Measurements from ENCODE around the gene ANGEL2.
"Not testable (repeated sequence)": the region's sequence is repeated elsewhere in the genome, so short reads cannot be mapped to it uniquely, and the experiment has no call there.

The ANGEL2 gene

DNA sequence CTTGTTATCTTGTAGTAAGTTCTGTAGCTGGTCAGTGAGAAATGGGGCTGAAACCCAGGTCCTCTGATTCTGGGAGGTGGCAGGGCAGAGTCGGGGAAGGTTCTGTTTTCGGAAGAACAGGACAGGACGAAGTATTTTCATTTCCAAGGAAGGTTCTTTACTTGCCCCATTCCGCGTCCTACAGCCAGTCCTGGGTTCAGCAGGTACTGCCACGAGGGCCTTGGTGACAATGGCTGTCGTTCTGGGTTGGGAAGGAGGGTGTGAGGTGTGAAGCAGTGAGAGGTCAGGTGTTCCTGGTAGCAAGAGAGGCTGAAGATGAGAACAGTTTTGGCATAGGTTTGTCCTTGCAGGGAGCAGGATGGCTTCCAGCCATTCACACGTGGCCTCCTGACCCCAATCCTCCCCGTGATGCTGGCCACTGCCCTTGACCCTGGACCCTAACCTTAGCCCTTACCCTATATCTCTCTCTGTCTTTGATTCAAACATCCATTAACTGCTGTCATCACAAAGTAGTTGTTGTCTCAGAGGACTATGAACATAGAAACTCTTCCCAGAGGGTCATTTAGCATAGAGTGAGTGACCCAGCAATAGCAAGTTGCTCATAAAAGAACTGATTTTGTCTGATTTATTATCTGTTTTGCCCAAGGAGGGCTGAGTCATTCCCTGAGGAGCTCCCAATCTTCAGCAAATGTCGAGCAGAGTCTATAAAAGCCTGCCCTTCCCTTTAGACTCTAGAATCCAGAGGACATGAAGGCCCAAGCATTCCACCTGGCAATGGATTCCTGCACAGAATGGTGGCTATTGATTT is 40.4 kb downstream of the ANGEL2 start:
- no peak for DNase-seq (ENCODE audit: low read depth in 2 of 2)

GRCh38 chr1:212974711-212975110 is 41.0 kb downstream of the ANGEL2 start:
- DNase-seq (ENCODE audit: low read depth in 2 of 2), result no peak

GRCh38 chr1:212973899-212974298 is 41.8 kb downstream of the ANGEL2 start:
- DNase-seq (ENCODE audit: low read depth in 2 of 2), result no peak

DNA sequence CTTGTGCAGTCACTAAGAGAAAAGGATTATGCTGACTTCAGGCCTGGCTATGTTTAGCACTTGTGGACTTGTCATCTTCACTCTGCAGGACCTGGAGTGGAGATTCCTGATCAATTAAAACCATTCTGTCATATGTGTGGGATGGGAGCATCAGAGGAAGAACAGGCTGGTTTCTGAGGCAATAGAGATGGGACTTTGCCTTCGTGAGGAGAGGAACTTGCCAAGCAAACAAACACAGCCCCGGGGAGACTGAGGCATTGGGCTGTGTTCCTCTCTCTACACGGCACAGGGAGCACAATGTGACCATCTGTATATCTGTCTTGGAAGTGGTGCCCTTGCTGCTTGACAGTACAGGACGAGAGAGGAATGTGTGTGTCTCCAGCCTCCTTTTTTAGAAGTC is 42.2 kb downstream of the ANGEL2 start:
- DNase-seq (ENCODE audit: low read depth in 2 of 2), result no peak

DNA sequence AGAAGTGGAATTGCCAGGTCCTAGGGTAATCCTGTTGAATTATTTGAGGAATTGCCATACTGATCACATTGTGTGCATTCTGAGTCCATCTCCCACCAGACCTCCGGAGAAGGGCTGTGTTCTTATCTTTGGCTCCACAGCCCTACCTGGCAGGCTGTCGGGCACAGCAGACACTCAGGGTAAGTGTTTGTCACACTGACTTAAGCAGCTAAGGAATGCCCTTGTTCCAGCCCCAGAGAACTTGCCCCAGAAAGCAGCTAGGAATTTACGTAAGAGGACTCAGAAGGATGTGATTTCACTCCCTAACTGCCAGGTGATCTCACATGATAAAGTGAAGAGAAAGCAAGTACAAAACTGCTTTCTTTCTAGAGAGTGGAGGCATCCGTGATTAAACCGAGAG is 44.4 kb downstream of the ANGEL2 start:
- DNase-seq (ENCODE audit: low read depth in 2 of 2), result no peak

DNA sequence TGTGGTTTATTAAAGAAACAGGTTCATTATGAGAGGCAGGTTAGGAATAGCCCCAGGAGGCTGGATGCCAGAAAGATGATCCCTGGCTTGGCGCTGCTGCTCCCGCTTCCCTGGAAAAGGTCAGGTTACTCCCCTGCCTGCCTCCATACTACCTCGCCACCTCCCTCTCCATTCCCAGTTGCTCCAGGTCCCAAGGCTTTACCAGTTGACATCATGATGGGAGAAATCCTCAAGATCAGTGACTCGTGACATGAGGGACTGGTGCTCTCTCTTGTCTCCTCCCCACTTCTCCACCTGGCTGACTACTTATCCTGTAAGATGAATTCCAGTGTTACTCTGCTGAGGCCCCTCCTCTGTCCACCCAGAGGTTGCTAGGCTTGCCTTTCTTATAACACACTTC is 45.6 kb downstream of the ANGEL2 start:
- no peak for DNase-seq (ENCODE audit: low read depth in 2 of 2)

DNA sequence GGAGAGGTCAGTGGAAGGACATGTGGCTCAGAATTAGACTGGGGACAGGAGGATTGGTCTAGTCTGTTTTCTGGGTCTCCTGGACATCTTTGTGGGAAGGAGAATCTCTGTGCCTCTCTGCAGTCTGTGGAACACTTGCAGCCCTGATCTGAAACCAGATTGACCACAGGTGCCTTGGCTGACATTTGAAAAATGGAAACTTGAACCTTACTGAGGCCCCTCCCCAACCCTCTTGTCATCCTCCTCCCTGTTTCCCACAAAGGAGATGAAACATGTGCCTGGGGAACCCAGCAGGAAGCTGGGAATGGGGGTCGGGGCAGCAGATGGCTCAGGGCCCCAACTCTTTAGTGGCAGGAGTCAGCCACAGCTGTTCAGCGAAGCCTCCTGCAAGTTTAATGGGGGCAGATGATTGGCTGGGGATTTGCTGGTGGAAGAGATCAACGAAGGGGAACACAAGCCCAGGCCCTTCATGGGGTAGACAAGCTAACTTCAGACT is 47.3 kb downstream of the ANGEL2 start:
- no peak for DNase-seq (ENCODE audit: low read depth in 2 of 2)

DNA sequence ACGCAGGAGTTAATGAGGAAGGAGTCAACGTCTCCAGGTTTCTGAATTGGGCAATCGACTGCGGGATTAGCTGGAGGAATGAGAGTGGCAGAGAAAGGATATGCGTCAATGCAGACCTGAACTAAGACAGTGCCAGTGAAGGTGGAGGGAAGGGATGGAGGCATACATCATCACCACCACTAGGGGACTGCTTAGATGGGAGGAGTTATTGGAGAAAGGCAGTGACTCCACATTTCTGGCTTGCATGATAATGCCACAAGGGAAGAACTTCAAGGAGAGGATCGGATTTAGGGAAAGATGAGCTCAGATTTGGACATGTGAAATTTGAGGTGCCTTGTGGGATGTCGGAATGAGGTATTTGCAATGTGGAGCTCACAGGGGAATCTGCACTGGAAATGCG is 47.9 kb downstream of the ANGEL2 start:
- no peak for DNase-seq (ENCODE audit: low read depth in 2 of 2)

DNA sequence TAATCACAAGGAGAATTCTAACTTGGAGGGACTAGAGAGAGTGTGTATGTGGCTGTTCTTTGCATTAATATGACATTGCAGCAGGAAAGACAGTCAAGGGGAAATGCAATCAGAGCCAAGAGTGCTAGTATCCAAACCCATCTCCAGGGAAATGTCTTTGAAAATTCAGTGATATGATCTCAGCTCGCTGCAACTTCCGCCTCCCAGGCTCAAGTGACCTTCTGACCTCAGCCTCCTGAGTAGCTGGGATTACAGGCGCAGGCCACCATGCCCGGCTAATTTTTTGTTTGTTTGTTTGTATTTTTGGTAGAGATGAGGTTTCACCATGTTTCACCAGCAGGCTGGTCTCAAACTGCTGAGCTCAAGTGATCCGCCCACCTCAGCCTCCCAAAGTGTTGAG is 49.1 kb downstream of the ANGEL2 start:
- DNase-seq (ENCODE audit: low read depth in 2 of 2), result no peak

DNA sequence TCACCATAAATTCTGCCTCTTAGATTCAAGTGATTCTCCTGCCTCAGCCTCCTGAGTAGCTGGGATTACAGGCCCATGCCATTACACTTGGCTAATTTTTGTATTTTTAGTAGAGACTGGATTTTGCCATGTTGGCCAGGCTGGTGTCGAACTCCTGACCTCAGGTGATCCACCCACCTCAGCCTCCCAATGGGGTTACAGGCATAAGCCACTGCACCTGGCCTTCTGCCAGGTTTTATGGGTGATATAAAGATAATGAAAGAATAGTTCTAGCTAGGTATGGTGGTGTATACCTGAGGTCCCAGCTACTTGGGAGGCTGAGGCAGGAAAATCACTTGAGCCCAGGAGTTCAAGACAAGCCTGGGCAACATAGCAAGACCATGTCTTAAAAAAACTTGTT is 50.7 kb downstream of the ANGEL2 start:
- DNase-seq (ENCODE audit: low read depth in 2 of 2), result not testable (repeated sequence)

- no peak for DNase-seq (ENCODE audit: low read depth in 2 of 2)
Observed at GRCh38 chr1:212964102-212964501, 51.6 kb downstream of the ANGEL2 start.

DNA sequence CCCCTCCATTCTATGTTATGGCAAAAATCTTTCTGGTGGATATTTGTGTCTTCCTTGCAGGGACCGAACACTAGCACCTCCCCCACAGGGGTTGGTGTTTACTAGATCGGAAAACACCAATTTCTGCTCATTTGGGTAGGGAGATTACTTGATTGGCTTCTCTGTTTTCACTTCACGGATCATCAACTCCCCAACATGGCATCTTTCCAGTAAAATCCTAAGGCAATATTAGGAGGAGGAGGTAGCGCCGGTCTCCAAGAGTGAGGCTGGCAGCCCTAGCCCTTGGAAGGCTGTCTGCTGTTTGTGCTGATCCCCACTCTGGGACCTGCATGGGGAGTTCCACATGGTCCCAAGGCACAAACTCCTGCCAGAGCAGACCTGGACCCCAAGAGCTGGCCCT is 53.2 kb downstream of the ANGEL2 start:
- DNase-seq (ENCODE audit: low read depth in 2 of 2), result no peak

- no peak for DNase-seq (ENCODE audit: low read depth in 2 of 2)
Observed at GRCh38 chr1:212960932-212961331, 54.7 kb downstream of the ANGEL2 start.

DNA sequence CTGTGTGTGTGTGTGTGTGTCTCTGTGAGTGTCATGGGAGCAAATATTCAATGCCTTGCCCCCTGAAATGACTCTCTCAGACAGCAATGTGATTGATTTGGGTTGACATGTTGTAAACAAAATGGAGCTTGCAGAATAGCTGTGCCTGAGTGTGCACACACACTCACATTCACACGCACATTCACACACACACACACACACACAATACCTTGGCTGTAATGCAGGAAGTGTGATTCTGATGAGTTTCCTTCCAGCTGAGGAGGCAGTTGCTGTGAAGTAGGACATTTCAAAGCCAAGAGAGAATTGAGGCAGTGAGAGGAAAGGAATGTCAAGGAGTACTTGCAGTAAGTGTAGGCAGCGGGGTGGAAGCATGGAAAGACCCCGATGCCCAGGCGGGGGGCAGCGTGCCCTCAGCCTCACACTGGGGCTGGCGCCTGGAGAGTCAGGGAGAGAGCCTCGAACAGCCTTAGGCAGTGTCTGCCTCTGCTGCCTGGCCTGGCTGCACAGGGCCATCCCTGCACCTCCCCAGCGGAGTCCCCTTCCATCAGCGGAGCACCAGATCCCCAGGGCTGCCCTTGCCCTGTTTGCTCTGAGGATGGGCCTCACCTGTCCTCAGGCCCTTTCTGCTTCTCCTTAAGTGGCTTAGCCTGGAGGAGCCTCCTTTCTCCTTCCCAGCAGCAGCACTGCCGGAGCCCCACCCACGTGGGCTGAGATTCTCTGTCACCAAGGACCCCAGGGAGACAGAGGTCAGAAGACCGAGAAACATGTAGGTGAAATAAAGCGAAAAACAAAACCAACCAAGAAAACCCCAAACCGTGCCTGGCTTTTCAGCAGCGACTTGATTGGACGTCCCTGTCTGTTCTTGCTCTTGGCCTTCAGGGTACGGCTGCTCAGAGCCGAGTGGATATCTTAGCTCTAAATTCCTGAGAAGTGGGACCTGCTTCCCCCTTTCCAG is 56.1 kb downstream of the ANGEL2 start:
- no peak for DNase-seq (ENCODE audit: low read depth in 2 of 2)

DNA sequence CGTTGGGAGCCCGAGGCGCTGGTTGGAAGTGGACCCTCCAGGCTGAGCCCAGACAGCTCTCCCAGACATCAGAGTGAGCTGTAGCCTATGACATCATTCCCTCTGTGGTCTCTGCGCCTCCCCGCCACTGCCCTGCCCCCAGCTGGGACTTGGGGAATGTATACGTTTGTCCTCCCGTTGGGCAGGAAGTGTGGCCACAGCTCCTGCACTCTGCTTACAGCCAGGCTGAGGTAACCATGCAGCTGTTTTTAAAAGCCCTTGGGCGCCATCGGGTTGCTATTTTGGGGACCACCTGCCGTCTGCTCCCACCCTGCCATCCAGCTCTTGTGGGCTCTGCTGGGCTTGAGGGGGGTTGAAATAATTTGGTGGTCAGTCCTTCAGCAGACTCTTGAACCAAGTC is 57.5 kb downstream of the ANGEL2 start:
- no peak for DNase-seq (ENCODE audit: low read depth in 2 of 2)

DNA sequence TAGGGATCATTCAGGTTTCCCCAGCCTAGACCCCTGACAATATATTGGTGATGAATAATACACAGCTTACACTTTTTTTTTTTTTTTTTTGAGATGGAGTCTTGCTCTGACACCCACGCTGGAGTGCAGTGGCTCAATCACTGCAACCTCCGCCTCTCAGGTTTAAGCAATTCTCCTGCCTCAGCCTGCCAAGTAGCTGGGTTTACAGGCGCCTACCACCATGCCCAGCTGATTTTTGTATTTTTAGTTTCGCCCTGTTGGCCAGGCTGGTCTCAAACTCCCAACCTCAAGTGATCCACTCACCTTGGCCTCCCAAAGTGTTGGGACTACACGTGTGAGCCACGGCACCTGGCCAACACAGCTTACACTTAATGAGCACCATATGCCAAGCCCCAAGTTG is 58.1 kb downstream of the ANGEL2 start:
- DNase-seq (ENCODE audit: low read depth in 2 of 2), result no peak

DNA sequence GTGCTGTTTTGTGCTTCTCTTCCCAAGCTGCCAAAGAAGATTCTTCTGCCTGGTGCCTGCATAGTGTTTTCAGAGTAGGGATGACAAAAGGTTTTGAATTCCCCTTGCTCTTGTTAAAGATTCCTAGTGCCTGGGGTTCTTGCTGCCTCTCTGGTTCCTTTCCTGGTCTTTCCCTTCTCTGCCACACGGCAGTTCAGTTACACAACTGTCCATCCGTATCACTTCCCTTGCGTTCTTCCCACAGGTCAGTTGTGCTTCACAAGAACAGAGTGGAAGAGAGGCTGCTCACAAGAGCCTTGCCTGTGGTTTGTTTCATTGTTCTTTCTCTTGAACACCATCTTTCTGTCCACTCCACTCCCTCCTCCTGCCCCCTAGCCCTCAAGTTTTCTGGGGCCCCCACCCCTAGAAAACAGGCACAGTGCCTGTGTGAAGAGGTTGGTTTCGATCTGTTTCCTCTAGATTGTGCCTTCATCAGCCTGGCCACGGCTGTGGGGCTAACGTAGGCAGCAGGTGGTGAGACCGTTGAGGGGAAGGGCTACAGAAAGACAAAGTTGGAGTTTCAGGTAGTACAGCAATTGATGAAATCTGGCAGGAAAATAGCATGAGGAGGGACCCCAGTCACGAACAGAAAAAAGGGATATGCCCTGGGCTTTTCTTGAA is 59.6 kb downstream of the ANGEL2 start:
- no peak for DNase-seq (ENCODE audit: low read depth in 2 of 2)

DNA sequence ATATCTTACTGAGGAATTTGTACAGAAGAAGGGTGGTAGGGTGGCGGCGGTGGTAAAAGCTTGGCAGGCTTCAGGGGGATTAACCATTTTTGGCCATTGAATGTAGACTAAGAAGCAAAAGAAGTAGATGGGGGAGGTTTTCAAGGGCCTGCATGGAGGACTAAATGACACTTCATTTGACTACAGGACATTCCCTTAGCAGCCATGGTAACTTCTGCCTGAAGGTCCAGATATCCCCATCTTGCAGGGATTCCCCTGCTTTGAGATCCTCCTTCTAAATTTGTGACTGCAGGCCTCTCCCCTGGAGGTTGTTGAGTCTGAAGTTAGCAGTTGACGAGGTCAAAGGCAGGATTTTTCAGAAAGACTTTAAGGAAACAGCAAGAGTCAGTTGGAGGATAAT is 60.6 kb downstream of the ANGEL2 start:
- no peak for DNase-seq (ENCODE audit: low read depth in 2 of 2)

DNA sequence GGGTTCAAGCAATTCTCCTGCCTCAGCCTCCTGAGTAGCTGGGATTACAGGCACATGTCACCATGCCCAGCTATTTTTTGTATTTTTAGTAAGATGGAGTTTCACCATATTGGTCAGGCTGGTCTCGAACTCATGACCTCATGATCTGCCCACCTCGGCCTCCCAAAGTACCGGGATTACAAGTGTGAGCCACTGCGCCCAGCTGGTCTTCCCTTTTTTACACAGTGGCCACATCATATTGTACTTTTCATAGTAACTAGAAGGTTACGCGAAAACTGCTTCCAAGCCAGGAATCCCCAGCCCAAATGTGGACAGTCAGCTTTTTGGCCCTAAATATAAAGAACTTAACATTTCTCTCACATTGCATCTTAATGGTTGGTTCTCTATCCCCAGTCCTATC is 61.2 kb downstream of the ANGEL2 start:
- no peak for DNase-seq (ENCODE audit: low read depth in 2 of 2)

- no peak for DNase-seq (ENCODE audit: low read depth in 2 of 2)
Observed at GRCh38 chr1:212953321-212953720, 62.3 kb downstream of the ANGEL2 start.

DNA sequence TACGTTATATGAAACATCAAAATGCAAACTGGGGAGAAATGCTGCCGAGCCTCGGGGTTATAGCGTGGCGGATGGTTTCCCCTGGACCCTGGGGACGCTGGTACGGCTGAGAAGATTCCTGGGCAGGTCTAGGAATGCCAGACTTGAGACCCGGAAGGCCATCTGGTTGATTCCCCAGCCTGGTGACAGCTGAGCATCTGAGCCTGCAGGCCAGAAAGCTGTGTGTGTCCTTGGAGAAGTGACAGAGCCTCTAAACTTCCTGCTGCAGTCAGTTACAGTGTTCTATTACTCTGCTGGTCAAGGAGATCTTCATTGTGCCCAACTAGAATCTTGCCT is 63.1 kb downstream of the ANGEL2 start:
- DNase-seq (ENCODE audit: low read depth in 2 of 2), result no peak

DNA sequence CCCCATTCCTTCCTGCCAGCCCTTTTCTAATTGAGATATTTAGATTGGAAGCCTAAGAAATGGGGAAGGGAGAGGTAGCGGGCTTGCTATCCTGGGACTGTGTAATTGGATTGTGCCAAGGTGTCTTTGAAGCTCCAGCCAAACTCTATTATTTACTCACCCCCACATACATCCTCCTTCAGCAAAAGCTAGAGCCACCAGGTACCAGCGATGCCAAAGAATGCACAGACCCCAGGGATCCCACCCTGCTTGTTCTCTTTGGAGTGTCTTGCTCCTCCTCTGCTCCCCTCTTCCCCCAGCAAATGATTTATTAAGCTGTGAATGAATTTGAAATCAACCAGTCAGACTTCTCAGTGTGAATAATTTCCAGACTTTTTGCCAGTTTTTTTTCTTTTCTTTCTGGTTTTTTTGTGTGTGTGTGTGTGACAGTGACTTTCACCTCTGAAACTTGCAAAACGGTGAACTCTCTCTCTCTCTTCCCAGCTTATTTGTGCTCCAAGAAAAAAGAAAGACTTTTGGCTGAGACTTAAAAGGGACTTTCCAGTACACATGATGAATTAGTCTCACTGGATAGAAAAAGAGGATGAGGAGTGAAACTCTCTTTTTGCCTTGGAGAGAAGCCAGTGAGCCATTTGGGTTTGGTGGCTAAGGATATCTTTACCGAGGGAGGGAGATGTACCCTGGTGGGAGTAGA is 63.6 kb downstream of the ANGEL2 start:
- DNase-seq (ENCODE audit: low read depth in 2 of 2), result no peak
